Hepatocyte (in vitro differentiated cells): ENCODE results near the gene MED1. TPM values are rescaled to one million over a fixed set of nuclear protein-coding genes. Genes with fewer than 3 reads are reported as not detected.
"Not testable (repeated sequence)": the region's sequence is repeated elsewhere in the genome, so short reads cannot be mapped to it uniquely, and the experiment has no call there.

Source experiments
- DNase-seq: peaks from one replicate; pipeline ENCODE4 v3.0.0-alpha.2; 2016; ENCODE audit warnings: low spot score
- H2AFZ ChIP-seq: fragments of 200-600 bp; sonication (generic); 2 replicates; pipeline ENCODE4 v1.6.0; 2016; ENCODE audit warnings: antibody characterized with exemption, mild to moderate bottlenecking
- H3K27ac ChIP-seq: fragments of 200-600 bp; sonication (generic); 2 replicates; pipeline ENCODE4 v1.5.1; 2016; ENCODE audit warnings: mild to moderate bottlenecking
- H3K27me3 ChIP-seq: fragments of 200-600 bp; sonication (generic); 2 replicates; pipeline ENCODE4 v1.6.1; 2016
- H3K36me3 ChIP-seq: fragments of 200-600 bp; sonication (generic); replicated peaks from 2 replicates; pipeline ENCODE4 v1.5.1; 2016; ENCODE audit warnings: low read depth; ENCODE audit not compliant: insufficient read depth
- H3K4me1 ChIP-seq: fragments of 200-600 bp; sonication (generic); 2 replicates; pipeline ENCODE4 v1.5.1; 2016; ENCODE audit warnings: mild to moderate bottlenecking, moderate library complexity; ENCODE audit not compliant: insufficient read depth
- H3K4me2 ChIP-seq: fragments of 200-600 bp; sonication (generic); 2 replicates; pipeline ENCODE4 v1.6.0; 2016
- H3K4me3 ChIP-seq: fragments of 200-600 bp; sonication (generic); 2 replicates; pipeline ENCODE4 v1.5.1; 2016; ENCODE audit warnings: mild to moderate bottlenecking
- H3K79me2 ChIP-seq: fragments of 200-600 bp; sonication (generic); 2 replicates; pipeline ENCODE4 v1.6.0; 2017; ENCODE audit warnings: mild to moderate bottlenecking
- H3K9me2 ChIP-seq: fragments of 200-600 bp; sonication (generic); replicated peaks from 2 replicates; pipeline ENCODE4 v1.6.0; 2017; ENCODE audit warnings: mild to moderate bottlenecking; ENCODE audit not compliant: insufficient read depth
- H3K9me3 ChIP-seq: fragments of 200-600 bp; sonication (generic); 2 replicates; pipeline ENCODE4 v1.5.1; 2016; ENCODE audit warnings: low read depth, mild to moderate bottlenecking
- H4K20me1 ChIP-seq: fragments of 200-600 bp; sonication (generic); 2 replicates; pipeline ENCODE4 v1.6.0; 2016; ENCODE audit warnings: mild to moderate bottlenecking; ENCODE audit not compliant: insufficient read depth, poor library complexity, severe bottlenecking
- CTCF ChIP-seq: fragments of 200-600 bp; sonication (generic); IDR thresholded peaks from 2 replicates; pipeline ENCODE4 v1.5.1; 2016; ENCODE audit warnings: antibody characterized with exemption, mild to moderate bottlenecking; ENCODE audit not compliant: poor library complexity
- EZH2 ChIP-seq: fragments of 200-600 bp; sonication (generic); IDR thresholded peaks from 2 replicates; pipeline ENCODE4 v1.6.1; 2016; ENCODE audit warnings: antibody characterized with exemption, mild to moderate bottlenecking, borderline replicate concordance
- EZH2phosphoT487 ChIP-seq: fragments of 200-600 bp; sonication (generic); IDR thresholded peaks from one replicate; pipeline ENCODE4 v1.6.1; 2018; ENCODE audit warnings: antibody characterized with exemption, mild to moderate bottlenecking, low read depth, moderate library complexity; ENCODE audit not compliant: unreplicated experiment, severe bottlenecking
- WGBS: methylation state at CpG from one replicate; pipeline ENCODE4 v1.1.6; 2016; ENCODE audit warnings: low lambda C conversion rate; ENCODE audit errors: missing lambda C conversion rate; 5-methylcytosine and 5-hydroxymethylcytosine counted together
- polyA plus RNA-seq: library from polyadenylated mRNA; unstranded; fragments of >200 nt; fragmentation: Nextera tagmentation; extraction: Ambion mirVana; gene quantifications from 2 replicates; pipeline ENCODE4 v1.2.1, GENCODE V29; 2016
- total RNA-seq: library from RNA; depleted of rRNA; stranded (reverse); fragments of >200 nt; gene quantifications from 2 replicates; pipeline ENCODE4 v1.2.3, GENCODE V29; 2014

MED1 gene
- total and polyA plus RNA-seq, 2 experiments from 2014 or later, result 8.7 to 22.8 TPM

- H3K4me3 ChIP-seq, result no peak overlapping the region
- no peaks in the 10 kb centered on the region for H3K9me3 ChIP-seq
- WGBS, result 96% methylated on average over 5 of the region's 5 CpGs
- DNase-seq, result no peak
- TF ChIP-seq EZH2 (no peak), CTCF (no peak), EZH2phosphoT487 (no peak)
- H3K36me3 ChIP-seq, result no peaks in the 10 kb centered on the region
- H3K79me2 ChIP-seq, result peaks cover 90% of the 10 kb centered on the region
- no peak overlapping the region for H2AFZ ChIP-seq
- H3K9me2 ChIP-seq, result no peaks in the 10 kb centered on the region
- no peak overlapping the region for H3K27ac ChIP-seq
- H3K4me2 ChIP-seq, result no peak overlapping the region
- no peaks in the 10 kb centered on the region for H3K4me1 ChIP-seq
- H3K27me3 ChIP-seq, result no peaks in the 10 kb centered on the region
- H4K20me1 ChIP-seq, result peaks cover 41% of the 10 kb centered on the region
Observed at GRCh38 chr17:39391448-39391847, 59.6 kb downstream of the MED1 start.

- H3K79me2 ChIP-seq, result peaks cover 68% of the 10 kb centered on the region
- no peak overlapping the region for H3K4me2 ChIP-seq
- no peaks in the 10 kb centered on the region for H3K9me3 ChIP-seq
- H3K27ac ChIP-seq, result no peak overlapping the region
- no peaks in the 10 kb centered on the region for H3K36me3 ChIP-seq
- WGBS, result 98% methylated on average over 6 of the region's 6 CpGs
- no peak for DNase-seq
- H3K4me1 ChIP-seq, result no peaks in the 10 kb centered on the region
- no peak overlapping the region for H2AFZ ChIP-seq
- H3K4me3 ChIP-seq, result no peak overlapping the region
- TF ChIP-seq EZH2, result no peak
- TF ChIP-seq EZH2phosphoT487, result no peak
- TF ChIP-seq CTCF, result no peak
- H3K27me3 ChIP-seq, result no peaks in the 10 kb centered on the region
- peaks cover 4% of the 10 kb centered on the region for H4K20me1 ChIP-seq
- H3K9me2 ChIP-seq, result no peaks in the 10 kb centered on the region
Observed at GRCh38 chr17:39385040-39385439, 66.0 kb downstream of the MED1 start.

- no peak for DNase-seq
- H3K36me3 ChIP-seq, result no peaks in the 10 kb centered on the region
- H2AFZ ChIP-seq, result no peak overlapping the region
- H3K27ac ChIP-seq, result no peak overlapping the region
- no peaks in the 10 kb centered on the region for H3K9me2 ChIP-seq
- H3K79me2 ChIP-seq, result peaks cover 66% of the 10 kb centered on the region
- H3K4me1 ChIP-seq, result no peaks in the 10 kb centered on the region
- TF ChIP-seq EZH2phosphoT487 (no peak), EZH2 (no peak), CTCF (no peak)
- H3K9me3 ChIP-seq, result no peaks in the 10 kb centered on the region
- no peak overlapping the region for H3K4me3 ChIP-seq
- H3K27me3 ChIP-seq, result no peaks in the 10 kb centered on the region
- 85% methylated on average over 2 of the region's 2 CpGs for WGBS
- no peak overlapping the region for H3K4me2 ChIP-seq
- H4K20me1 ChIP-seq, result peaks cover 15% of the 10 kb centered on the region
Observed at GRCh38 chr17:39380144-39380543, 70.9 kb downstream of the MED1 start.

- H3K27me3 ChIP-seq, result no peaks in the 10 kb centered on the region
- H3K27ac ChIP-seq, result no peak overlapping the region
- no peaks in the 10 kb centered on the region for H3K4me1 ChIP-seq
- no peaks in the 10 kb centered on the region for H3K36me3 ChIP-seq
- no peaks in the 10 kb centered on the region for H3K9me3 ChIP-seq
- no peak overlapping the region for H2AFZ ChIP-seq
- H3K9me2 ChIP-seq, result no peaks in the 10 kb centered on the region
- no peak overlapping the region for H3K4me3 ChIP-seq
- H3K4me2 ChIP-seq, result no peak overlapping the region
- H3K79me2 ChIP-seq, result peaks cover 57% of the 10 kb centered on the region
- DNase-seq, result no peak
- WGBS, result 29% methylated on average over 2 of the region's 2 CpGs
- peaks cover 19% of the 10 kb centered on the region for H4K20me1 ChIP-seq
- TF ChIP-seq EZH2, result no peak
- TF ChIP-seq CTCF, result no peak
- no peak for TF ChIP-seq EZH2phosphoT487
Observed at GRCh38 chr17:39376434-39376833, 74.6 kb downstream of the MED1 start.

GRCh38 chr17:39367805-39368204 lies 83.3 kb downstream of the MED1 start:
- H3K27ac ChIP-seq, H3K27me3 ChIP-seq, H3K4me2 ChIP-seq, H4K20me1 ChIP-seq, H2AFZ ChIP-seq, H3K4me1 ChIP-seq, H3K36me3 ChIP-seq, H3K9me3 ChIP-seq, DNase-seq, H3K4me3 ChIP-seq, H3K9me2 ChIP-seq: not testable (repeated sequence)
- H3K79me2 ChIP-seq, result peaks cover 42% of the 10 kb centered on the region
- 92% methylated on average over 4 of the region's 4 CpGs for WGBS
